MCF 10A (cell line): ENCODE measurements around the gene SDK1. TPM values are rescaled to one million over a fixed set of nuclear protein-coding genes. Genes with fewer than 3 reads are reported as not detected.

Source experiments
- BruUV-seq: library from RNA; stranded (reverse); fragments of 400-500 nt; replicated peaks from 2 replicates; lab custom pipeline; 2021; lab: Mats Ljungman, UMichigan
- CTCF ChIA-PET: fragments of 300-600 bp; sonication (Branson Sonifier 250); formaldehyde crosslinking; extraction: SDS; loops from one replicate; lab custom pipeline; 2021; ENCODE audit warnings: antibody characterized with exemption, inconsistent platforms; lab: Yijun Ruan, JAX
- POLR2A ChIA-PET: fragments of 300-600, 350-650 bp; sonication (Branson Sonifier 250); formaldehyde crosslinking; extraction: SDS; loops from one replicate; lab custom pipeline; 2020; ENCODE audit warnings: antibody characterized with exemption, inconsistent platforms; lab: Yijun Ruan, JAX
- DNase-seq: peaks from one replicate; pipeline ENCODE4 v3.0.0-alpha.2; 2018; ENCODE audit not compliant: unreplicated experiment
- H3K27ac Mint-ChIP-seq: one replicate; pipeline ENCODE4 v1.8.0; 2022; ENCODE audit warnings: mild to moderate bottlenecking, low read depth, mixed read lengths; ENCODE audit not compliant: unreplicated experiment
- H3K27me3 Mint-ChIP-seq: one replicate; pipeline ENCODE4 v1.8.0; 2022; ENCODE audit warnings: mixed read lengths; ENCODE audit not compliant: insufficient read depth, unreplicated experiment
- H3K36me3 Mint-ChIP-seq: one replicate; pipeline ENCODE4 v1.8.0; 2022; ENCODE audit warnings: mild to moderate bottlenecking, moderate library complexity, mixed read lengths; ENCODE audit not compliant: insufficient read depth, unreplicated experiment
- H3K4me1 Mint-ChIP-seq: one replicate; pipeline ENCODE4 v1.8.0; 2022; ENCODE audit warnings: mixed read lengths; ENCODE audit not compliant: insufficient read depth, unreplicated experiment
- H3K4me3 Mint-ChIP-seq: one replicate; pipeline ENCODE4 v1.8.0; 2022; ENCODE audit warnings: mild to moderate bottlenecking, moderate library complexity, mixed read lengths; ENCODE audit not compliant: unreplicated experiment
- H3K9me3 Mint-ChIP-seq: one replicate; pipeline ENCODE4 v1.8.0; 2022; ENCODE audit warnings: mixed read lengths; ENCODE audit not compliant: unreplicated experiment
- intact Hi-C: fragments of 100-400 bp; cut with micrococcal nuclease; formaldehyde crosslinking; loops from 2 replicates; pipeline ENCODE4 v1.14.1; 2022
- total RNA-seq: library from RNA; stranded (reverse); gene quantifications from 2 replicates; pipeline ENCODE4 v1.2.3, GENCODE V29; 2022
- TF ChIP-seq, protein P1 (sequence below): fragments of 200-600 bp; IDR thresholded peaks from one replicate; pipeline ENCODE4 v1.8.0; 2022; ENCODE audit warnings: antibody characterized with exemption, mild to moderate bottlenecking; ENCODE audit not compliant: unreplicated experiment

SDK1 gene
- total RNA-seq, 1 experiment from 2014 or later = 3.3 TPM

DNA sequence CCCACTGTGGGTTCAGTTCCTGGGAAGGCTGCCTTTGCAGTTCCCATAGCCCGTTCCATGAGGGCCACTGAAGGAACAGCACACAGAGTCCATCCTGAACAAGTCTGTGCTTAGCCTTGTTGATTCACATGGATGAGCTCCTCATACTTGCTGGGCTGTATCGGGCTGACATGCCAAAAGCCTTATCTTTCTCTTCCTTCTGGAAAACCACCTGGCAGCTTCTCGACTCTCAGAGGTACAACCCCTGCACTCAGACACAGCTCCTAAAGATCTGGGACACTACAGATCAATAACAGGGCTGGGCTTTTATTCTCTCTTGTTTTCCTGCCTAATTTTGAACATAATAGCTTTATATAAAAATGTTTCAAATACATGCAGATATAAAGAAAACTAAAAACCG lies 667.2 kb downstream of the SDK1 start:
- intact Hi-C loops = no loop called here
- H3K36me3 Mint-ChIP-seq = no peaks in the 10 kb centered on the region
- ChIA-PET POLR2A (interaction anchor here (0.7 kb wide), 1 partner anchor 400 kb away, joined by 3 read pairs; no protein-coding TSS in a partner anchor), CTCF (interaction anchor here (0.6 kb wide), 1 partner anchor 289 kb away, joined by 3 read pairs; no protein-coding TSS in a partner anchor)
- TF ChIP-seq, protein P1, sequence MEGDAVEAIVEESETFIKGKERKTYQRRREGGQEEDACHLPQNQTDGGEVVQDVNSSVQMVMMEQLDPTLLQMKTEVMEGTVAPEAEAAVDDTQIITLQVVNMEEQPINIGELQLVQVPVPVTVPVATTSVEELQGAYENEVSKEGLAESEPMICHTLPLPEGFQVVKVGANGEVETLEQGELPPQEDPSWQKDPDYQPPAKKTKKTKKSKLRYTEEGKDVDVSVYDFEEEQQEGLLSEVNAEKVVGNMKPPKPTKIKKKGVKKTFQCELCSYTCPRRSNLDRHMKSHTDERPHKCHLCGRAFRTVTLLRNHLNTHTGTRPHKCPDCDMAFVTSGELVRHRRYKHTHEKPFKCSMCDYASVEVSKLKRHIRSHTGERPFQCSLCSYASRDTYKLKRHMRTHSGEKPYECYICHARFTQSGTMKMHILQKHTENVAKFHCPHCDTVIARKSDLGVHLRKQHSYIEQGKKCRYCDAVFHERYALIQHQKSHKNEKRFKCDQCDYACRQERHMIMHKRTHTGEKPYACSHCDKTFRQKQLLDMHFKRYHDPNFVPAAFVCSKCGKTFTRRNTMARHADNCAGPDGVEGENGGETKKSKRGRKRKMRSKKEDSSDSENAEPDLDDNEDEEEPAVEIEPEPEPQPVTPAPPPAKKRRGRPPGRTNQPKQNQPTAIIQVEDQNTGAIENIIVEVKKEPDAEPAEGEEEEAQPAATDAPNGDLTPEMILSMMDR = no peak
- no peaks in the 10 kb centered on the region for H3K27me3 Mint-ChIP-seq
- no peaks in the 10 kb centered on the region for H3K9me3 Mint-ChIP-seq
- no TSS peak for BruUV-seq
- H3K27ac Mint-ChIP-seq = no peak overlapping the region
- H3K4me3 Mint-ChIP-seq = no peak overlapping the region
- H3K4me1 Mint-ChIP-seq = no peaks in the 10 kb centered on the region
- DNase-seq = no peak

DNA sequence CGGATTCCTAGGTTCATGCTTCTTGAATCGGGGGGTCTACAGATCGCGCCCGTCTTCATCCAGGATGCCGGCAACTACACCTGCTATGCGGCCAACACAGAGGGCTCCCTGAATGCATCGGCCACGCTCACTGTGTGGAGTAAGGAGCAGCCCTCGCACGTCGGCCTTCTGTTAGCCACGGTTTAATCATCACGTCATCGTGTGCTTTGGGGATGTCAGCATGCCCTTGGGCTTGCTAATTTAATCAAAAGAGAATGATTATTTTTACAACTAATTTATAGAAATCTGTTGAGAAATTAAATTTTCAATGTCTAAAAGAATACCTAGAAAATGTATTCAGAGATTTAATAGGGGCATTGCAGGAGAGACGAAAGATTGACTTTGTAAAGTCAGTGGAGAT lies 668.2 kb downstream of the SDK1 start:
- intact Hi-C loops = no loop called here
- no peak for DNase-seq
- BruUV-seq = no TSS peak
- TF ChIP-seq, protein P1 = no peak
- Mint-ChIP-seq H3K9me3 (no peaks in the 10 kb centered on the region), H3K4me1 (no peaks in the 10 kb centered on the region), H3K4me3 (no peak overlapping the region), H3K36me3 (no peaks in the 10 kb centered on the region), H3K27me3 (no peaks in the 10 kb centered on the region), H3K27ac (no peak overlapping the region)
- ChIA-PET POLR2A (no interaction called here), CTCF (no interaction called here)

DNA sequence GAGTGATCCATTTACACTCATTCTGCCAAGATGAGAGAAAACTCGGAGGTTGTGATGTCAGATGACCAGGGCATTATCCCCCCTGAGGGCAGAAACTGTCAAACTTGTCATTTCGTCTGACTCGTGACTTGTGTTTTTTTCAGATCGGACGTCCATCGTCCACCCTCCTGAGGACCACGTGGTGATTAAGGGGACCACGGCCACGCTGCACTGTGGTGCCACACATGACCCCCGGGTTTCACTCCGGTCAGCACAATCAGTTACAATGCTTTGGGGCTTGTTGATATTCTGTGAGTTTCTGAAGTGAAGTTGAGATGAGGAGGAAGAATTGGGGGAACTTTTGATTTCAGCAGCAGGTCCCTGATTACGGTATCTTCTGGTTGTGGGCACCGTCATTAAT lies 670.3 kb downstream of the SDK1 start:
- BruUV-seq = no TSS peak
- ChIA-PET CTCF (no interaction called here), POLR2A (no interaction called here)
- TF ChIP-seq, protein P1 = no peak
- no peaks in the 10 kb centered on the region for H3K27me3 Mint-ChIP-seq
- no peak overlapping the region for H3K27ac Mint-ChIP-seq
- H3K4me3 Mint-ChIP-seq = no peak overlapping the region
- no peaks in the 10 kb centered on the region for H3K9me3 Mint-ChIP-seq
- H3K4me1 Mint-ChIP-seq = no peaks in the 10 kb centered on the region
- DNase-seq = no peak
- H3K36me3 Mint-ChIP-seq = no peaks in the 10 kb centered on the region
- intact Hi-C loops = no loop called here

DNA sequence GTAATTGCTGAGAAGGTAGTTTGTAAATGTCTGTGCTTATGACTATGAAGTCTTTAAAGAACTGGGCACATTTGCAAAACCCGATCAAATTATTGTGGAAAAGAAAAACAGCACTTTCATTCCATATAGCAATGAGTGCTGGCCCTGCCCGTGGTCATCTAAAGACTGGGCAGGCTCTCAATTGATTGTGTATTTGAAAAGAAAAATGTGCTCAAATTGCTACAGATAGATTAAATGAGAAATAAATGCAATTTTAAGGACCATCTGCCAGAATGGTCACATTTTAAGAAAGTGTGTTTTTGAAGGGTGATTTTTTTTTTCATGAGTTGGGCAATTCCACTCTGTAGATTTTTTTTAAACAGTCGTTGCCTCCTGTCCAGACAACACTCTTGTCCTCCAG lies 672.2 kb downstream of the SDK1 start:
- ChIA-PET POLR2A (no interaction called here), CTCF (no interaction called here)
- Mint-ChIP-seq H3K9me3 (no peaks in the 10 kb centered on the region), H3K27me3 (no peaks in the 10 kb centered on the region), H3K27ac (no peak overlapping the region), H3K4me1 (no peaks in the 10 kb centered on the region), H3K36me3 (no peaks in the 10 kb centered on the region), H3K4me3 (no peak overlapping the region)
- intact Hi-C loops = no loop called here
- DNase-seq = no peak
- BruUV-seq = no TSS peak
- TF ChIP-seq, protein P1 = no peak
